Left ventricle myocardium inferior (tissue), 1 donor: ENCODE data around the gene GRAP2. TPM values are rescaled to one million over a fixed set of nuclear protein-coding genes. Genes with fewer than 3 reads are reported as not detected.

Source experiments
- DNase-seq: peaks from one replicate; pipeline ENCODE4 v3.0.0-alpha.2; 2020
- H3K27ac ChIP-seq: fragments of 200-600 bp; replicated peaks from 2 replicates; pipeline ENCODE4 v1.8.0; 2021
- H3K27me3 ChIP-seq: fragments of 200-600 bp; 2 replicates; pipeline ENCODE4 v1.8.0; 2021; ENCODE audit warnings: low read depth
- H3K36me3 ChIP-seq: fragments of 200-600 bp; 2 replicates; pipeline ENCODE4 v1.8.0; 2021
- H3K4me1 ChIP-seq: fragments of 200-600 bp; 2 replicates; pipeline ENCODE4 v1.8.0; 2021
- H3K4me3 ChIP-seq: fragments of 200-600 bp; 2 replicates; pipeline ENCODE4 v1.8.0; 2021; ENCODE audit warnings: mild to moderate bottlenecking, moderate library complexity
- H3K9me3 ChIP-seq: fragments of 200-600 bp; replicated peaks from 2 replicates; pipeline ENCODE4 v1.8.0; 2021
- CTCF ChIP-seq: fragments of 200-600 bp; IDR thresholded peaks from 2 replicates; pipeline ENCODE4 v1.8.0; 2021; ENCODE audit warnings: antibody characterized with exemption, mild to moderate bottlenecking, borderline replicate concordance
- intact Hi-C: fragments of 100-400 bp; cut with micrococcal nuclease; formaldehyde crosslinking; loops from one replicate; pipeline ENCODE4 v1.11.0; 2022
- total RNA-seq: library from RNA; stranded (reverse); fragmentation: NEBNext Ultra II Directional; extraction: Animal tissue kit (Norgen Biotek cat#: 25700); gene quantifications from one replicate; pipeline ENCODE4 v1.2.1, GENCODE V29; 2021
- donor health status: DM: no; HTN: yes; CAD: no; lungs with severe emphysema.

The GRAP2 gene
- total RNA-seq, 1 donor from 2014 or later, result 1.6 TPM

- intact Hi-C loops, result no loop called here
- Histone ChIP-seq H3K27ac (no peak overlapping the region), H3K4me1 (peaks cover 22% of the 10 kb centered on the region), H3K9me3 (no peaks in the 10 kb centered on the region), H3K4me3 (no peak overlapping the region), H3K27me3 (peaks cover 9% of the 10 kb centered on the region), H3K36me3 (no peaks in the 10 kb centered on the region)
- DNase-seq, result no peak
- TF ChIP-seq CTCF, result no peak
Measured at GRCh38 chr22:40001106-40001505, 100.2 kb downstream of the GRAP2 start.

- DNase-seq, result no peak
- Histone ChIP-seq H3K27me3 (peaks cover 13% of the 10 kb centered on the region), H3K4me1 (peaks cover 22% of the 10 kb centered on the region), H3K4me3 (no peak overlapping the region), H3K36me3 (no peaks in the 10 kb centered on the region), H3K27ac (no peak overlapping the region), H3K9me3 (no peaks in the 10 kb centered on the region)
- no peak for TF ChIP-seq CTCF
- intact Hi-C loops, result no loop called here
Measured at GRCh38 chr22:40001800-40002577, 101.1 kb downstream of the GRAP2 start.

GRCh38 chr22:40002935-40003715, 102.2 kb downstream of the GRAP2 start:
- Histone ChIP-seq H3K27me3 (peaks cover 19% of the 10 kb centered on the region), H3K9me3 (no peaks in the 10 kb centered on the region), H3K36me3 (no peaks in the 10 kb centered on the region), H3K4me3 (no peak overlapping the region), H3K27ac (no peak overlapping the region), H3K4me1 (peaks cover 14% of the 10 kb centered on the region)
- no peak for DNase-seq
- intact Hi-C loops, result no loop called here
- no peak for TF ChIP-seq CTCF

GRCh38 chr22:40004836-40005235, 104.0 kb downstream of the GRAP2 start:
- no peaks in the 10 kb centered on the region for H3K36me3 ChIP-seq
- H3K4me1 ChIP-seq, result peaks cover 7% of the 10 kb centered on the region
- no peak overlapping the region for H3K4me3 ChIP-seq
- no peak overlapping the region for H3K27ac ChIP-seq
- no peaks in the 10 kb centered on the region for H3K9me3 ChIP-seq
- DNase-seq, result no peak
- H3K27me3 ChIP-seq, result peaks cover 36% of the 10 kb centered on the region
- TF ChIP-seq CTCF, result no peak
- intact Hi-C loops, result no loop called here

- Histone ChIP-seq H3K9me3 (no peaks in the 10 kb centered on the region), H3K36me3 (no peaks in the 10 kb centered on the region), H3K27ac (no peak overlapping the region), H3K4me3 (no peak overlapping the region), H3K4me1 (no peaks in the 10 kb centered on the region), H3K27me3 (peaks cover 54% of the 10 kb centered on the region)
- intact Hi-C loops, result no loop called here
- DNase-seq, result no peak
- TF ChIP-seq CTCF, result no peak
Measured at GRCh38 chr22:40006641-40007040, 105.8 kb downstream of the GRAP2 start.
